Activated CD4-positive, alpha-beta T cell treated with anti-CD3 and anti-CD28 coated beads for 1 hour (primary cell): ENCODE results near the gene FZR1.

Experiments
- DNase-seq: peaks from one replicate; pipeline ENCODE4 v3.0.0-alpha.2; 2020

Gene FZR1

DNA sequence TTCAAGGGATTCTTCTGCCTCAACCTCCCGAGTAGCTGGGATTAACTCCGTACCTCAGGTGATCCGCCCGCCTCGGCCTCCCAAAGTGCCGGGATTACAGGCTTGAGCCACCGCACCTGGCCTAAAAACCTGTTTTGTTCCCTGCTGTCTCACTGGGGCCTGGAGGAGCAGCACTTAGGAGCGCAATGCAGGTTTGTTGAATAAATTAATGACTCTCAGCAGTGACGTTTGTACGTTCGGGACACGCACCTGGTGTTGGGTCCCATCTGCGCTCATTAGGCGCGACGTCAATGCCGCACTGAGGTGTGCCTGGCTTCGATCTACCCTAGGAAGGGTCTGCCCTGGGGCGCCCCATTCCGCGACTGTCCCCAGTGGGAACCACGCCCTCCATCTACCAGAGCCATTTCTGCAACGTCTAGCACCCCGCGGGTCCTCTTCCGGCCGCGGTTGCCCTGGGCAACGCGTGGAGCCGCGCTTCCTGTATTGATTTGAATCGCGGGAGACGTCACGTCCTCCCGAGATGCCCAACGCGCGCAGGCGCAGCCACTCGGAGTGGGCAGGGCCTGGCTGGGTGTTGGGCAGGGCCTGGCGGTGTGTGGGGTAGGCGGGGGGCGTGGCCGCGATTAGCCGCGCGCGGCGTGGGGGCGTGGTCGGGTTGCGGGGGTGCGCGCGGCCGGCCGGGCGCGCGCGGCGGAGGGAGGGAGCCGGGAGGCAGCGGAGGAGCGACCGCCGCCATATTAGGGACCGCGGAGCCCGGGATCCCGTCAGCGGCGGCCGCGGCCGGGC, at the start of gene FZR1:
TSS of gene FZR1 (plus strand) at position 714 of the 786 bp plus-strand sequence. CDS start 16,679 bp downstream, outside the sequence.
- DNase-seq: peak; percentile 100

DNA sequence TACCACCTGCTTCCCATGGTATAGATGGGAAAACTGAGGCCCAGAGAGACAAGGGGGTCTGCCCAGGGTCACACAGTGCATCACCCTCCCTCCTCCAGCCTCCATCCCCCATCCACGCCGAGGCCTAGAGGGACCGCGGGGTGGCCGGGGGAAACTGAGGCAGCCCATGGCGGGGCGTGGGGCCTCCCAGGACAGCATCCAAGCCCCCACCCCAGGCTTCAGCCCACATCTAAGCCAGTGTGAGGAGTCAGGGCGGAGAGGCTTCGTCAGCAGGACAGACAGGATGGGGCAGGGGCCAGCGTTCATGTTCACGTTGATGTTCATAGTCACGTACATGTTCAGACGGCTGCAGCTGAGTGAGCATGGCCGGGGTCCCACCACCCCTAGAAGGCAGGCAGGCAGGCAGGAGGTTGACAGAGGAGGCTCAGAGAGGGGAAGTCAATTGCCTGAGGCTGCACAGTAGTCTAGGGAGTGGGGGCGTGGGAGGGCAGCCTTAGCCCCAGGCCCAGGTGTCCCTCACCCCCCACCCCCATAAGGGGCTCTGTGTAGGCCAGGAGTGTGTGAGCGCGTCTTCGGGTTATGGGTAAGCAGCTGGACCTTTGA, 49.1 kb upstream of the FZR1 start:
- no peak for DNase-seq

DNA sequence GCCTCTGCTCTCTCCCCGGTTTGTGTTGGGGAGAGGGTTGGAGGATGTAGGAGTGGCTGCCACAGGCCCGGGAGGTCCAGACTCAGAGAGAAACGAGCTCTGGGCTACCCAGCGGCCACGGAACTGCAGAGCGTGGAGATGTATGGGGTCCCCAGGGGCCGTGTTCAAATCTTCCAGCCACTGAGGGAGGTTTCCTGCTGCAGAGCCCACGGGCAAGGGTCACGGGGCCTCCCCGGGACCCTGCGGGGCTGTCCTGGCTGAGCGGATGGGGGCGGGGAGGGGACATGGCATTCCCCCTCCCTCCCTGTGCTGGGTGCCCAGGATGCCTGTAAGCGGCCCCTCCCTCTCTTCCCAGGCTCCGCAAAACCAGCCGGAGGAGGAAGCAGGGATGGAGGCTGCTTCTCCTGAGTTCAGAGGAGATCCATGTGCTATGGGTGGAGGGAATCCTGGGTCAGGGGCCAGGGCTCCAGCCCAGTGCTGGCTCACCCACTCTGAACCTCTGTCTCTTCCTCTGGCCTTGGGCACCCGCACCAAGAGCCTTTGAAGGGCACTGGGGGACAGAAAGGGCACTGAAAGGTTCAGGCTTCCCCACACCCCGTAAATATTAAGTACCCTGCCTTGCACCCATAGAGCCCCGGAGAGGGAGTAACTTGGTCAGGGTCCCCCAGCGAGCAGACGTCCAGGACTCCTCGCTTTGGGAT, 48.4 kb upstream of the FZR1 start:
- no peak for DNase-seq

DNA sequence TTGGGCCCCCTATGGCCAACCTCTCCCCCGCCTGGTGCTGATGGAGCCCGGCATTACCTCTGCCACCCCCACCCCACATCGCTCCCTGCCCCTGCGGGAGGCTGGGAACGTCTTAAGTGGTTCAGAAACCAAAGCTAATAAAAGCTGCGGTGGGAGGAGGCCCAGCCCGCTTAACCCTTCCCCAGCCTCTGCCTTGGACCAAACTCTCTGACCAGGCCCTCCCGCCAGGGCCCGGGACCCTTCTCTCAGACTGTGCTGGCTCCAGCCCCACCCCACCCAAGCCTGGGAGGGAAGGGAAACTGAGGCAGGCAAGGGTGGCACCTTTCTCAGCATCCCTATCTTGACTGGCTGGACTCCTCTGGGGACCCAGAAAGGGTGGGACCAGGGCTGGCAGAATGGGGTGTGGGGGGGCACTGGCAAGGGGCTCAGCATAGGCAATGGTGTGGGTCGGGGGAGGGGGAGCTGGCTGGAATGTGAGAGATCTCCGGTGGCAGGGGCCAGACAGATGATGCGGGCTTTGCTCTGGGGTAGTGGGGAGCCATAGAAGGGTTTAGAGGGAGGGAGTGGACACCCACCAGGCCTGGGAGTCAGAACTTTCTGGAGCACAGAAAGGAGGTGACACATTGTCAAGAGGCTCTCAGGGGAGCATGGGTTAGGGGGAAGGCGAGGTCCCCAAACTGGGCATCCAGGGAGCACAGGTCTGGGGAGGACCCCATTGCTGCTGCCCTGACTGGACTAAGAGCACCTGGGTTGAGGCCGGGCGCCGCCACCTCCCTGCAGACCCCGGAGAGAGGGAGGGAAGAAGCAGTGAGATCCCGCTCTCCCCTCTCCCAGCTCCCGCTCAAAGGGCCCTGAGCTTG, 47.7 kb upstream of the FZR1 start:
- DNase-seq: no peak

DNA sequence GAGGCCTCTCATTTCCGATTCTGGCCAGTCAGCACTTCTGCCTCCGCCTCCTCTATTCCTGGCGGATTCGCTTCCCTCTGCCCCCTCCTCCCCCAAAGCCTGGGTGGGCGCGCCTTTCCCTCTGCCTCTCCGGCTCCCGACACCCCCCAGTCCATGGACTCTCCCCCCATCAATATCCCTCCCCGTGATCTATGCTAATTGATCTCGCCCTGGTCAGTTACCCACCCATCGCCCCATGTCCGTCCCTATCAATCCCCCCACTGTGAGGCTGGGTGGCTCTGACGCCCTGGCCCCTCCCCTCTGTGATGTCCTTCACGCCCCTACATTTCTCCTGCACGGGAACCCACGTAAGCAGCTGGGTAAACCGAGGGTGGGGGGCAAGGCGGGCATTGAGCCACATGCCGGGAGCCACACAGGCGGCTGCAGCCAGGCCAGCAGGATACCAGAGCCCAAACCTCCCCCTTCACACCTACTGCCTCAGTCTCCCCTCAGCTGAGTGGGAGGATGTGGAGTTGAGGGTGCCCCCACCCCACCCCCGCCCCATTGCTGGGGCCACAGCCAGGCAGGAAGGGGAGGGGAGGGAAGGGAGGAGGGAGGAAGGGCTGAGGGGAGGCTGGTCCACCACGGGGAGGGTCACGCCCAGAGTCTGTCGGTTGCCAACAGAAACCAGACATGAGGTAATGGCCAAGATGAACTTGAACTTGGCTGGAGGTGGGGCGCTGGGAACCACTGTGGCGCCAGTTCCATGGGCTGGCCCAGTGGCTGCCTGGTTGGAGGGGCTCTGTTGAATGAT, 46.8 kb upstream of the FZR1 start:
- no peak for DNase-seq

DNA sequence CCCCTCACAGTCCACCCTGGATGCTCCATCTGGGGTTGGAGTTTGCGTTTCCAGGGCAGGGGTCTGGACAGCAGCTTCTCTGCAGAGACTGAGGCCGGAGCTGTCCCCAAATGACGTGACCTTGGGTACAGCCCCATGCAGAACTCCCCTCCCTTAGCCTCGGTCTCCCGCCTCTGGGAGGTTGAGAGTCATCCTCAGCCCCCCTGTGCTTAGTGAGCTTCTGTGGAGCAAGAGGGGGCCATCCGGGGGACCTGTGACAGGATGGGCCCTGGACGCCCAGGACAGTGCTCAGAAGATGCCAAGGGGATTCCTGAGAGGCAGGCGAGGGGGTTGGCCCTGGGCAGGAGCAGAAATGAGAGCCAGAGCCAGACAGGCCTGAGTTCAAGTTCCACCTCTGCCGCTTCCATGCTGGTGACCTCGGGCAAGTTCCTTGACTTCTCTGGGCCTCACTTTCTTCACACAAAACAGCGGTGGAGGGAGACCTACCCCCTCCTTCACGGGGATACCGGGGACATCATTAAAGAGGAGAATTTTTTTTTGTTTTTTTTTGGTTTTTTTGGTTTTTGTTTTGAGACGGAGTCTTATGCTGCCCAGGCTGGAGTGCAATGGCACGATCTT, 46.0 kb upstream of the FZR1 start:
- DNase-seq: no peak

DNA sequence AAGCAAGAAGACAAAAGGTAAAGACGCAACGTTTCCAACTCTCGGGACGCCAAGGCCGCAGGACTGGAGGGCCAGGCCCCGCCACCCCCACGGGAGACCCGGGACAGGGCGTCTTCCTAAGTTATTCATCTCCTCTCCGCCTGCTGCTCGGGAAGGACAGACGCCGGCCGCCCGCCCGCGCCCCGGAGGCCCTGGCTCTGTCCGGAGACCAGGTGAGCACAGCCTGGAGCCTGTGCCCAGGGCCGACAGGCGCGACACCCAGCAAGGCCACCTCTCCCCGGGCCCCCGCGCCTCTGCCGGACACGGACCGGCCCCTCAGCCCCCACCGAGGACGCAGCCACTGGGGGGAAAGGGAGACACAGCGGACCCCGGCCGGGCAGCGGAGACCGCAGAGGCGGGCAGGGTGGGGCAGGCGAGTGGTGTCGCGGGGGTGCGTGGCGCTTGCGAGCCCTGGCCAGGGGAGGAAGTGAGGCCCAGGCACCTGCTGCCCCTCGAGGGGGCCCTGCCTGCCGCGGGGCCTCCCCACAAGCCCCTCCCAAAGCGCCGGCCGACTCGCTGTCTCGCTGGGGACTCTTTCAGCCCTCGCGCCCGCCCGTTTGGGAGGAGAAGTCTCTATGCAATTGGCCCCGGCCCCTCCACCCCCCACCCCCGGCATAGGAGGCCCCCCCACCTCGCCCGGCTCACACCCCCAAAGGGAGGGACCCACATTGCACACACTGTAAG, 43.0 kb upstream of the FZR1 start:
- DNase-seq: no peak

DNA sequence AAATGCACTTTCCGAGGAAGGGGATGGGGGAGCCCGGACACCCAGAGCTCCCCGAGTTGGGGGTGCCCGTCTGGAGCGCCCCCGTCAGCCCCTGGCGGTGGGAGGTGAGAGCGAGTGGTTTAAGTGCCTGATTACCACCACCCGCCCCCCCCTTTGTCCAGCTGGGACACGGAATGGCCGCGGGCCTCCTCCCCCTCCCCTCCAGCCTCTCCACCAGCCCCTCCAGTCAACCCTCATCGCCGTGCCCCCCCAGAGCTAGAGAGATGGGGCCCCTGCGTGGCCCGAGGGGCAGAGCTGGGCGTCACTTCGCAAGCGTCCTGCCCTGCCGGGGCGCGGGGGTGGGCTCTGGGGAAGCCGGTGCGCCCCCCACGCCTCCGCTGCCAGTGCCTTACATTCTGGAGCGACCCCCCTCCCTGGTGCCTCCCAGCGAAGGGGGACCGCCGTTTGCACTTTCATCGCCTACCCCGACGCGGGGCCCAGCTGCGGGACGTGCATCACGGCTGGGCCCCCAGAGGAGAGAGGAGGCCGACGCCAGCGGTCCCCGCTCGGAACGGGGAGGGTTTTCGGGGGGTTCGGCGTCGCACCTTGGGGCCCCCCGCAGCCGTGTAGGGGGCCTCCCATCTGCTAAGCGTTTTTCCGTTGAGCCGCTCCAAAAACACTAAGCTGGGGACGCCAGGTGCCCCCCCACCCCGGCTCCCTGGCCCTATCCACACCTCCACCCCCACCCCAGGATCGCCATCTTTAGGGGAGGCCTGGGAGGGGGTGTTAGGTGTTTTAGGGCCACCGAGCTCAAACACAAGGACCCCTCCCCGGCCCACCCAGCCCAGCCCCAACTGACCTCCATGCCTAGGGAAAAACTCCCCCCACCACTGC, 42.2 kb upstream of the FZR1 start:
- DNase-seq: no peak

DNA sequence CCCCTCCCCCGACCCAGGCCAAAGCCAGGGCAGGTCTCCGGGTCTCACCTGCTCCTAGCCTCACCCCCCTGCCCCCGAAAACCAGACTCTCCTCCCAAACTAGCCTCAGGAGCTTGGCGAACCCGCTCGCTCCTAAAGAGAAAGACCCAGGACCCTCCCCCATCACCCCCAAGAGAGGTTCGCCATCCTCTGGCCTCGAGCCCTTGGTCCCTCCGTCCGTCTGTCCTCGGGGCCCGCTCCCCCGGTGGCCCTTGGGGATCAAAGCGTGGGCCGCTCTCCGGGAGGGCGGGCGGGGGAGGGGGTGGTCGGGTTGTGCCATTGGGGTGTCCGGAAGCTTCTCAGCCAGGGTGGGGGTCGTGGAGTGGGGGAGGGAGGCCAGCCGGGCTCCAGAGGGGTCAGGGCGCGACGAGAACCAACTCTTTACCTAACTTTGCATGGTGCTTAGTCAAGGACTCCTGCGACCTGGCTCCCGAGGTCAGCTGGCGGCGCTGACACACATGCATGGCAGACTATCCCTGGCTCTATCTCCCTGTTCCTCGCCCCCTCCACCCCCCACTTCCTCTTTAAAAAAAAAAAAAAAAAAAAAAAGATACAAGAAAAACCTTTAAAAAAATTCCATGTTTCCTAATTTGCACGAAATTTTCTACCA, 41.4 kb upstream of the FZR1 start:
- no peak for DNase-seq

DNA sequence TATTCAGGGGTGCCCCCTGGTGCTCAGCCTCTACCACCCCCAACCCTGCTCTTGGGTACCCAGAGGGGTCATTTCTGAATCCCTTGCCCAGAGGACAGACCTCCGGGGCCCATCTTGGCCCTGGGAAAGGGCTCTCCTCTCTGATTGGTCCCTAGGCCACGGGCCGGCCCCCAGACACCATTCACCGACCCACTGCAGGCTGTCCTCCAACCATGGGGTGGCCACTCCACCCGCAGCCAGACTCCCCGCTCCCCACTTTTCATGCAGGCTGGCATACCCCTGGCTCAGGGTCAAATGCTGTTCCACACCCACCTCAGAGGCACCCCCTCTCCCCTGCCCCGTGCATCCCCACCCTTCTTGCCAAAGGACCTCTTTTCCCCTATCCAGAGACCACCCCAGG, 40.6 kb upstream of the FZR1 start:
- DNase-seq: no peak

DNA sequence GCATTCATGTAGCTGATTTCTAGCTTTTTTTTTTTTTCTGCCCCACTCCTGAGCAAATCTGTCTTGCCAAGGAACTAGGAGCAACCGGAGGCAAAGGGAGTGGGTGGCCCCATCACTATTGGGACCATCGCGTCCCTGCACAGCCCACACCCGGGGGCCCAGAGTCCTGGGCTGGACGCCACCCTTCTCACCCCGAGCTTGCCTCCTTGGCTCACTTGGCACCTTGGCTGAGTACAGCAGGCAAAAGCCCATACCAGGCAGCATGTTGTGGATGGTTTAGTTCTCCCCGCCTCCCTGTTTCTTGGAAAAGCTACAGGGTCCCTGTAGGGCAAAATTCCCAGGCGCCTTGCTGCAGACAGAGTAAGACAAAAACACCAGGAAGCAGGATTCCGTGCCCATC, 39.5 kb upstream of the FZR1 start:
- no peak for DNase-seq

DNA sequence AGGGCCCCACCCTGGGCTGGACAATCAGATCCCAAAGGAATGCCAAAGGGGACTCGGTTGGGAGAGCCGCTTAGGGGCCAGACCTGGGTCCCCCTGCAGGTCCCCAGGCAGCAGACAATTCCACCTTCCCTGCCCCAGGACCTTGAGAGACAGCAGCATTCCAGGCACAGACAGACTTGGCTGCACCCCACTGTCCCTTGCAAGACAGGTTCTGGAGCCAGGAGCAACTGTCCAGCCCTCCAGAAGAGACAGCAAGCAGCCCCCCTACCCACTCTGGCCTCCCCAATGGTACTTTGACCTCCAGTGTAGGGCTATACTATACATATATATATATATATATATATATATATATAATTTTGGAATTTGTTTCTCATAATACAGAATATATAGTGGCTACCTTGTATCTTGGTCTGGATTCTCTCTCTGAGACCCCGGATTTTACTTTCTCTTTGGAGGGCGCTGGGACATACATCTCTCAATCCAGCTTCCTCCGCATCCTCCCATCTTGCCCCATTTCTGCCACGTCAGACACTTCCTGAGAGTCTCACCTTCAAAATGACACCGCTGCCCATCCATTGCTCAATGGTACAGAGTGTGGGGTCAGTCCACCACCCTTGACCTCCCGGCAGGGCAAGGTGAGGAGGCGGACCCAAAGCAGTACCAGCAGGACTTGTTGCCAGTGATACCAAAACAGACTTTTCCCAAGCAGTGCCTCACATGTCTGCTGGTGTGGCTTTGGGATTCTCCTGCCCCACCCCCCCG, 38.5 kb upstream of the FZR1 start:
- no peak for DNase-seq

DNA sequence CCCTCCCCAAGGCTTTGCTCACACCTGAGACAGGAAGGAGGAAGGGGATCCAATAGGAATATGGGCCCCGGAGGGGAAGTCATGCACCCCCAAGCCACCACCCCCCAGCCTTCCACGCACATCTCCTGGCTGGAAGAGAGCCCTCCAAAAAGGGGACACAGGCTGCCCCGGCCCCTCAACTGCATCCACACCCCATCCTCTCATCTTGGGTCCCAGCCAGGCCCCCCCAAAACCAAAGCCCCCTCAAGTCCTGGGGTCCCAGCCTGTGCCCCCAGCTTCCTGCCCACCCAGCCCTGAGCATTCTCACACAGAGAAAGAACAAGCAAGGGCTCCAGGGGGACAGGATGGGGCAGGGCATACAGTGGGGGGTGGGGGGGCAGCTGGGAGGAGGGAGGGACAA, 37.9 kb upstream of the FZR1 start:
- DNase-seq: no peak

DNA sequence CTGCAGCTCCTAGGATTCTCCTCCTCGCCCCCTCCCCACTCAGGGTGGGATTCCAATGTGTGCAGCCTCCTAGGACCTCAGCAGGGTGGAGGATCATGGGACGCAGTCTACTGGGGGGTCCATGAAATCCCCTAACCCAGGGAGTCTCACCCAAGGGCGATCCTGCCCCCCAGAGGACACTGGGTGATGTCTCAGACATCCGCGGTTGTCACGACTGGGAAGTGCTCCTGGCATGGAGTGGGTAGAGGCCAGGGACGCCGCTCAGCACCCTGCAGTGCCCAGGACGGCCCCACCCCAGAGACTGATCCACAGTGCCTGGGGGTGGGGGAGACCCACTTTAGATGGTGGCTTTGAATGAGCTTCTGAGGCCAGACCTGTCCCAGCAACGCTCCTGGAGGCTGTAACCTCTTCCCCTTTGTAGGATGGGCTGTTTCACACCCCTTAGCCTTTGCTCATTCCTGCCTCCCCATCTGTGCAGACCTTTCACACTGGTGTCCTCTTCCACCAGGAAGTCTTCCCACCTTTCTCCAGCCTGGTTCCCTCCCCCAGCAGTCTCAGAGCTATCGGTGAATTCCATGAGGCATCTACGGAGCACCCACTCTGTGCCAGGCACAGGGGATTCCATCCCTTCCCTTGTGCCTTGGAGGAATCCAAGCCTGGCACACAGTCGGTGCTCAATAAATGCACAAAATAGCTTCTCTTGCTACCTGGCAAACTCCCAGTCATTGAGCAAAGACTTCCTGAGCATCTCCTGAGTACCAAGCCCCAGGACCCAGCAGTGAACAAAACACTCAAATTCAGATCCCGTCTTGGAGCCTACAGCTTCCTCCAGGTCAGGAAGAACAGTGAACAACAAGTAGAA, 36.2 kb upstream of the FZR1 start:
- DNase-seq: no peak

DNA sequence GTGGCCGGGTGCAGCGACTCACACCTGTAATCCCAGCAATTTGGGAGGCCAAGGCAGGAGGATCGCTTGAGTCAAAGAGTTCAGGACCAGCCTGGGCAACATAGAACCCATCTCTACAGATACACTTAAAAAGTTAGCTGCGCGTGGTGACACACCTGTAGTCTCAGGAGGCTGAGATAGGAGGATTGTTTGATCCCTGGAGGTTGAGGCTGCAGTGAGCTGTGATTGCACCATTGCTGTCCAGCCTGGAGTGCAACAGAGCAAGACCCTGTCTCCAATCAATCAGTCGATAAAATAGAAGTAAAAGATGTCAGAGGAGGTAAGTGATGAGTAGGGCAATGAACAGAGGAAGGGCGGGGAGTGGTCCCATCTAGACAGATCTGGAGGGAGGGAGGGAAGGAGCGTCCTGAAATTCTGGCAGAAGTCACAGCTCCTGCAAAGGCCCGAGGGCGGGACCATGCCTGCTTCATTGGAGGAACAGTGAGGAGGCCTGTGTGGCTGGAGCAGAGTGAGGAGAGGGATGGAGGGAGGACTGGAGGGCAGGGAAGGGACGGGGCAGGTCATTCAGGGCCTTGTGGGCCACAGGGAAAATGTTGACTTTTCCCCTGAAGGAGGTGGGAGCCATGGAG, 35.5 kb upstream of the FZR1 start:
- no peak for DNase-seq

DNA sequence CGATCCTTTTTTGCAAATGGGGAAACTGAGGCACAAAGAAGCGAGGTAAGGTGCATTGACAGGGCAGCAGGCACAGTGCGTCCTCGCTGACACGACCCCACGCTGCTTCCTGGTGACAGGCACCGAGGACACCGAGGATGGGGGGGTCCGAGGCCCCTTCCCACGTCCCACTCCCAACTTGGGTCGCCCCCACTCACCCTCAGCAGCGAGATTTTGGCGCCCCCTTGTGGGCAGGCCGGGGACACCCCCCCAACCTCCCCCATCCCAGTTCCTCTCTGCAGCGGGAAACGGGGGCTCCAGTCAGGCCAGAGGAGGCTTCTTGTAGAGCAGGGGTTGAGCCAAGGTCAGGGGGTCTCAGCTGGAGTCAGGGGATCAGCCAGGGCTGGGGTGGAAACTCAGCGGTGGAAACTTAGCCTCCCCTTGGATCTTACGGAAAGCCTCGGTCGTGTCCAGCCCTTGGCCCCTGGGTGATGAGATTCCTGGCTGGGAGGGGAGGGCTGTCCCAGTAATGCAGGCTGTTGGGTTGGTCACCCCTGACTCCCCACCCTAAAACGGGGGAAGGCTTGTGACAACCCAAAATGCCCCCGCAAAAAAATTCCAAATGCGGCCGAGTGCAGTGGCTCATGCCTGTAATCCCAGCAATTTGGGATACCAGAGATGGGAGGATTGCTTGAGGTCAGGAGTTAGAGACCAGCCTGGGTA, 34.0 kb upstream of the FZR1 start:
- DNase-seq: no peak

DNA sequence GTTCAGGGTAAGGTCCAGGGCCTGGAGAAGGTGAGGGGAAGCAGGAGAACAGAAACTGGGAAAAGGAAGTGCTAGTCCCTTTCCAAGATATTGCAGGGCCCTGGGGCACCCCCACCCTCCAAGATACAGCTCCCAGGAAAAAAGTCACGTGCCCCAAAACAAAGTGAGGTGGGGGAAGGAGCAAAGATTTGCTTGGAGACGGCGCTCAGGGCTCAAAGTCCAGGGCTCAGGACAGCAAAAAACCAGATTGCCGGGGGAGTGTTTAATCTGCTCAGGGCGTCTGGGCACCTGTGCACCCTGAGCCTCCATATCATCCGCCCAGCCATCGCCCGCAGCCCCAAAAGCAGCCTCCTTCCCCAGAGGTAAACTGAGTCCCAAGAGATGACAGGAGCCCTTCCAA, 32.1 kb upstream of the FZR1 start:
- DNase-seq: no peak
